SIG-M5 treated with dmso at 0.1 percent for 504 hours (cell line): ENCODE results near the gene ACOX1.
"Not testable (repeated sequence)": the region's sequence is repeated elsewhere in the genome, so short reads cannot be mapped to it uniquely, and the experiment has no call there.

Experiments
- DNase-seq: peaks from one replicate; lab custom pipeline; 2025; ENCODE audit not compliant: unreplicated experiment; lab: John Stamatoyannopoulos, UW

ACOX1 gene

GRCh38 chr17:75983501-75984181 lies 4.7 kb upstream of the ACOX1 start:
- DNase-seq, result peak; percentile 66

DNA sequence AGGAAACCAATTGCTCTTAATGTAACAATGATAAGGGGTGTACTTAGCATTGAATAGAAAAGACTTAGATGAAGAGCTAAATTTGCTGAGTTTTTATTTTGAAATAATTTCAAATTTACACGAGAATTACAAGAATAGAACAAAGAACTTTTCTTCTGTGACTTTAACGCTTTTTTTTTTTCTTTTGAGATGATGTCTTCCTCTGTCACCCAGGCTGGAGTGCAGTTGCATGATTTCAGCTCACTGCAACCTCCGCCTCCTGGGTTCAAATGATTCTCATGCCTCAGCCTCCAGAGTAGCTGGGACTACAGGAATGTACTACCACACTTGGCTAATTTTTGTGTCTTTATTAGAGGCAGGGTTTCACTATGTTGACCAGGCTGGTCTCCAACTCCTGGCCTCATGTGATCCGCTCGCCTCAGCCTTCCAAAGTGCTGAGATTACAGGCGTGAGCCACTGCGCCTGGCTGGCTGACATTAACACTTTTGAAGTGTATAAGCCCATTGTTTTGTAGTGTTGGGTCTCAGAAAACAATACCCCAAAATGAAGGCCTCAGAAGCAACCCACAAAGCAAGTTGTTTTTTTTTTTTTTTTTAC lies 2.2 kb upstream of the ACOX1 start:
- DNase-seq, result no peak

DNA sequence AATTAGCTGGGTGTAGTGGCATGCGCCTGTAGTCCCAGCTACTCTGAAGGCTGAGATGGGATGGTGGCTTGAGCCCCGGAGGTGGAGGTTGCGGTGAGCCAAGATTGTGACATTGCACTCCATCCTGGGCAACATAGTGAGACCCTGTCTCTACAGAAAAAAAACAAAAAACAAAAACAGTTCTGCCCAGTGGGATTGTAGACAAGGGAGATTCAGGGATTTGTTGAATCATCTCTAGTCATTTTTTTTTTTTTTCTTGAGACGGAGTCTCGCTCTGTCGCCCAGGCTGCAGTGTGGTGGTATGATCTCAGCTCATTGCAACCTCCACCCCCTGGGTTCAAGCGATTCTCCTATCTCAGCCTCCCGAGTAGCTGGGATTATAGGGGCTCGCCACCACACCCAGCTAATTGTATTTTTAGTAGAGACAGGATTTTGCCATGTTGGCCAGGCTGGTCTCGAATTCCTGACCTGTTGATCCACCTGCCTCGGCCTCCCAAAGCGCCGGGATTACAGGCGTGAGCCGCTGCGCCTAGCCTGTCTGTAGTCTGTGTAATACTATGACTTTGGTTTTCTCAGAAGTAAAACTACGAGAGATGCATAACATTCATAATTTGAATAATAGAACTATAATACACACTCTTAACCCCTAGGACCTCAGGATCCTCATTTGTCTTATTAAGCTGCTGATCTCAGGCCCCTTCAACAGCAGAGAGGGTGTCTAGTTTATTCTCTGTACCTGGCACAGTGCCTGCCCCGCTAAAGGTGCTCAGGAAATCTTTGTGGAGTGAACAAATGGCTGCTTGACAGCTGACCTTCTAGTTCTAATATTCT lies 1.4 kb upstream of the ACOX1 start:
- no peak for DNase-seq

GRCh38 chr17:75979705-75980187 lies 780 bp upstream of the ACOX1 start:
- no peak for DNase-seq

GRCh38 chr17:75976175-75976848 lies 2.7 kb downstream of the ACOX1 start:
- DNase-seq, result no peak

DNA sequence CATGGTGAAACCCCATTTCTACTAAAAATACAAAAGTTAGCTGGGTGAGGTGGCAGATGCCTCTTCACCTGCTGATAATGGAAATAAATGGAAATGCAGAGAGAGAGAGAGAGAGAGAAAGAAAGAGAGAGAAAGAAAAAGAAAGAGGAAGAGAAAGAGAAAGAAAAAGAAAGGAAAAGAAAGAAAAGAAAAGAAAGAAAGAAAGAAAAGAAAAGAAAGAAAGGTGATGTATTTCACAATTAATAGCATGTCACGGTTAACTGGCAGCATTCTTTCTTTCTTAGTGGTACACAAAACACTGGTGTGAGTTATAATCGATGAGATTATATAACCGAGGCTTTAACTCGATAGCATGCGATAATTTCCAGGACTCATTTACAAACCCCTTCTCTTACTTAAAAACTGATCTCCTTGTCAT lies 3.2 kb downstream of the ACOX1 start:
- no peak for DNase-seq

GRCh38 chr17:75975187-75975586 lies 3.8 kb downstream of the ACOX1 start:
- not testable (repeated sequence) for DNase-seq

DNA sequence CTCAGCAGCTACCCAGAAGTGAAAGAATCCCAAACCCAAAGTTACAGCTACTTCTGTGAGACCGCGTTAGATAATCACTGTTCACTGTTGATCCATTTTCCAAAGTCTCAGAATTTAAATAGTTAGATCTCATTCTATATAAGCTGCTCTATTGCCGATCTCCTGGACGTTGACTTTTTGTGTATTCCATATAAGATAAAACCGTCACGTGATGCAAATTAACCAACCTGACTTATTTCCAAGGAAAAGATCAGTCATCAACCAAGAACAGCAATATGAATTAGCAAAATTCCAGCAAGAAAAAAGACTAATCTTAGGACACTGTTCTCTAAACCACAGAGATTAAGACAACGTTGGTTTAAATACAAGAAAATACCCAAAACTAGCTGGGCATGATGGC lies 8.3 kb downstream of the ACOX1 start:
- no peak for DNase-seq

DNA sequence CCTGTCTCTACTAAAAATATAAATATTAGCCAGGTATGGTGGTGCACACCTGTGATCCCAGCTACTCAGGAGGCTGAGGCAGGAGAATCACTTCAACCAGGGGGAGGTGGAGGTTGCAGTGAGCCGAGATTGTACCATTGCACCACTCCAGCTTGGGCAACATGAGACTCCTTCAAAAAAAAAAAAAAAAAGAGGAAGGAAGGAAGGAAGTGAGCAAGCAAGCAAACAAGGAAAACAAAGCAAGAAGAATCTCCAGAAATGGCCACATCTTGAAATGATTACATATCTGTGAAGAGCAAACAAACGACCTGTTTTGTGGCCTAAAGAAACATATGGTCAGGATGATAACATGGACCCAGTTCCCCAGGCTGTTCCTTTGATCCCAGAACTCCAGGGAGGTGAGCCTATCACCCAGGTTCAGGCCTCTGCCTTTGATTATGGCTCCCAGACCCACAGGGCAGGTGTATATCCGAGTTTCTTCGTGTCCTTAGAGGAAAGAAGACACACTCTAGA lies 8.9 kb downstream of the ACOX1 start:
- peak; percentile 54 for DNase-seq

DNA sequence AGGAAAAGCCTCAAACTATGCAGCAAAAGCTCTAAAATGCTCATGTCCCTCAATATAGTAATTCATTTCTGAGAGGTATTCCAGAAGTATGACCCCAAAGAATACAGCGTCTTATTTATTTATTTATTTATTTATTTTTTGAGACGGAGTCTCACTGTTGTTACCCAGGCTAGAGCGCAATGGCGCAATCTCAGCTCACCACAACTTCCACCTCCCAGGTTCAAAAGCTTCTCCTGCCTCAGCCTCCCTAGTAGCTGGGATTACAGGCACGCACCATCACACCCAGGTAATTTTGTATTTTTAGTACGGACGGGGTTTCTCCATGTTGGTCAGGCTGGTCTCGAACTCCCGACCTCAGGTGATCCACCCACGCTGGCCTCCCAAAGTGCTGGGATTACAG lies 9.9 kb downstream of the ACOX1 start:
- DNase-seq, result not testable (repeated sequence)

DNA sequence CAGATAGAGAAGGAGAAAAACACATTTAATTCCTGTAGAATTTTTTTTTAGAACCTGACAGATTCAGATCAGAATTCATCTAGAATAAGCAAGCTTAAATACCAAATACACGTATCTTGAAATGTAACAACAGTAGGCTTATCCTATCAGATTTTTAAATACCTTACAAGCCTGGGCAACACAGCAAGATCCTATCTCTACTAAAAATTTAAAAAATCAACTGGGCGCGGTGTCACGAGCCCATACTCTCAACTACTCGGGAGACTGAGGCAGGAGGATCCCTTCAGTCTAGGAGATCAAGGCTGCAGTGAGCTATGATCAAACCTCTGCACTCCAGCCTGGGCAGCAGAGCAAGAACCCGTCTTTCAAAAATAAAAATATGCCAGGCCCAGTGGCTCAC lies 13.5 kb downstream of the ACOX1 start:
- DNase-seq, result no peak

DNA sequence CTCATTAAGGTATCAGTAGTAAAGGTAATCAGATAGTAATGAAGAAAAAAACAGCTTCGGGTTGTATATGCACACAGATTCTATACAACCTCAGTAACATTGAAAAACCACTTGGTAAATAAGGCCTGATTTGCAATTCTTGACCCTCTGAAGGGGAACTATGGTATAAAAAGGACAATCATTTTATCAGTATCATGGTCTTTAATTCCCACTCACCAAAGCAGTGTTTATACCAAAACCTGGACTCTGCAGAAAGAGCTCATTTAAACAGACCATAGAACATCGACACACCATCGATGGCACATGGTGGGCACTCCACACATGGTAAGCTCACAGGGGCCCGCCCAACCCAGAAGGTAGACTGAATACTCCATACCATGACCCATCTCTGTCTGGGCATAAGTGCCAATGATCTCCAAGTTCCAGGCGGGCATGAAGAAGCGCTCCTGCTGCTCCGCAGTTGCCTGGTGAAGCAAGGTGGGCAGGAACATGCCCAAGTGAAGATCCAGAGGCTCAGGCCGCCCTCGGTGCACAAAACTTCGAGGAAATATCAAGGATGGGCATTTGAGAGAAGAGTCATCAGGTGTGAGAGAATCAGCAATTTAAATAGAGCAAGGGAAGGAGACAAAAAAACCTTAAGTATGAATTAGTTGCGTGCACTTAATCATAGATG lies 19.0 kb downstream of the ACOX1 start:
- DNase-seq, result no peak

GRCh38 chr17:75959051-75959838 lies 19.7 kb downstream of the ACOX1 start:
- DNase-seq, result no peak

- DNase-seq, result no peak
Observed at GRCh38 chr17:75950855-75951554, 28.0 kb downstream of the ACOX1 start.

DNA sequence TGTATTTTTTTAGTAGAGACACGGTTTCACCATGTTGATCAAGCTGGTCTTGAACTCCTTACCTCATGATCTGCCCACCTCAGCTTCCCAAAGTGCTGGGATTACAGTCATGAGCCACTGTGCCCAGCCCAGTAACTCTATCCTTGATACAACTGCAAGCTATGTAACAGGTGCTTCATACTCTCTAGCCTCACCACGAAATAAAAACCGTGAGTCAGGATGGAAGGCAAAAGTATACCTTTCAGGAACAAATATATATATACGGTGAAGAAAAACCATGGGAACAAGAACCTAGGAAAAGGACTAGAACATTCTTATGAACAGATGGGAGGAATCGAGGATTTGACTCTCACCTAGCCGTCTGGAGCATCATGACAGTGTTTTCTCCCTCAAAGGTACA lies 28.5 kb downstream of the ACOX1 start:
- DNase-seq, result no peak

DNA sequence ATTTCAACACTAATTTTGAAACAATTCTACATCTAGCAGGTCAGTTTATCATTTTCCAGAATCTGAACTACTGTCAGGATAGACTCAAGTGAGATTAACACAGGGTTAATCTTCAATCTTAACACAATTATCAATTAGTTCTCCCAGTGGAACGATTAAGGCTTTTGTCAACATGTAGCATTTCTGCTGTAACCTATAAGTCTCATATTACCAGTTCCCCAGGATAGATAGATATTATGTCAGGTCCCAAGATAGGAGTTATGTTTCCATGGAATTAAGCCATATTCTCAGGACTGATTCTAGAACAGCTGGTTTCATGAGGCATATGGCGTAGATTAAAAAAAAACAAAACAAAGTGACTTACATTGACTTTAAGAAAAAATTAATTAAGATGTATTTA lies 33.8 kb downstream of the ACOX1 start:
- no peak for DNase-seq

GRCh38 chr17:75943491-75943890 lies 35.5 kb downstream of the ACOX1 start:
- DNase-seq, result no peak

DNA sequence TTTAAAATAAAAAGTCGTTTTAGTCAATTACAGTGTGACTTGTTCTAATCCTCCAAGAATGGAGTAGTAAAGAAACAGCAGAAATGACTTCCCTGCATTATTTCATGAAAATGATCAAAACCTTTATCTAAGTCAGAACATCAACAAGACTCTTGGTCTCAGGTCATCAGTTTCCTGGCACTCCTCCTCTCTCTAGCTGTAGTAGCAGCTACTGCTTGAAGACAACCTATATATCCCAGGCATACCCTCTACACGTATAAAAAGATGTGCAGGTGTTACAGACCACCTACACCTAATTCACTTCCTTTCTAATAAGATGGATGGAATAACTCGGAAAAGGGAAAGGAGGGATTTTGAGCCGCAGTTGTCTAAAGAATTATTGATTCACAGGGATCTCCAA lies 36.5 kb downstream of the ACOX1 start:
- no peak for DNase-seq

DNA sequence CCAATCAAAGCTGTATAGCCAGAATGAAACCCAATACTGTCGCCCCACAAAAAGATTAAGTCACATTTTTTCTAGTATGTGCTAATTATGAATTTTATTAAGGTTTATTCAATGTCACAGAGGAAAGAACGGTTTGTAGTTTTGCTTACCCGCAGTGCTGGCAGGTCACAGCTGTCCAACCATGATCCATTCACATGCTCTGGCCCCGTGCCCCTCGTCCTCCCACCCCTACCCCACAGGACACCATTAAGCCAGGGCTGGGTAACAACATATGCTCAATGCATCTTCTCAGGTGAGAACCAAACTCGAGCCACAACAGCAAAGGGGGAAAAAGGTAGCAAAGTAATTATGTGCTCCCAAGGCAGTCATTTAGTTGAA lies 37.5 kb downstream of the ACOX1 start:
- DNase-seq, result no peak
